ENCODE measurements around the gene ODF2. TPM values are rescaled to one million over a fixed set of nuclear protein-coding genes. Genes with fewer than 3 reads are reported as not detected.

The ODF2 gene
- total and polyA plus RNA-seq, 2 of the 13 experiments (the other 11 are each of a cell fraction or from before 2014, with no cell fraction given): 9.8 to 31.3 TPM

GRCh38 chr9:128420060-128420650 is 35.7 kb upstream of the ODF2 start (continued):
- TF ChIP-seq ZNF883 (CRISPR knock-in tag; IDR thresholded peaks at IDR 0.05; ENCODE audit: not compliant biosample characterization) (peak; percentile 27), NONO (IDR thresholded peaks at IDR 0.05) (no peak), NONO (CRISPR knock-in tag; conservative IDR thresholded peaks at IDR 0.05) (peak; percentile 52; the same call in 1 of the 2 replicates), ZNF512B (CRISPR knock-in tag; IDR thresholded peaks at IDR 0.05; ENCODE audit: borderline replicate concordance) (peak; percentile 73; the same call in 1 of the 2 replicates), PITX1 (CRISPR knock-in tag; IDR thresholded peaks at IDR 0.05) (peak; percentile 22; the same call in 1 of the 2 replicates), REPIN1 (CRISPR knock-in tag; IDR thresholded peaks at IDR 0.05; ENCODE audit: borderline replicate concordance, low read depth) (0 out of 2 replicates have a peak, but pooled peaks have one; percentile 21), ESRRA (CRISPR knock-in tag; IDR thresholded peaks at IDR 0.05; ENCODE audit: low read depth) (no peak), ZSCAN9 (CRISPR knock-in tag; IDR thresholded peaks at IDR 0.05; ENCODE audit: borderline replicate concordance) (0 out of 2 replicates have a peak, but pooled peaks have one; percentile 27), ZNF766 (CRISPR knock-in tag; IDR thresholded peaks at IDR 0.05; ENCODE audit: borderline replicate concordance) (0 out of 2 replicates have a peak, but pooled peaks have one; percentile 44), ZSCAN20 (CRISPR knock-in tag; IDR thresholded peaks at IDR 0.05; ENCODE audit: borderline replicate concordance) (peak; percentile 21; the same call in 1 of the 2 replicates), FOXP4 (CRISPR knock-in tag; IDR thresholded peaks at IDR 0.05) (peak; percentile 11; the same call in 1 of the 2 replicates), KDM2A (CRISPR knock-in tag; IDR thresholded peaks at IDR 0.05; ENCODE audit: borderline replicate concordance, low read depth) (peak; percentile 59; the same call in 1 of the 2 replicates), ZNF777 (CRISPR knock-in tag; IDR thresholded peaks at IDR 0.05) (peak; percentile 65), ZNF549 (CRISPR knock-in tag; IDR thresholded peaks at IDR 0.05) (no peak), GATAD1 (CRISPR knock-in tag; IDR thresholded peaks at IDR 0.05) (peak; percentile 55; the same call in 1 of the 2 replicates), ZNF703 (CRISPR knock-in tag; IDR thresholded peaks at IDR 0.05; ENCODE audit: borderline replicate concordance) (no peak), ARNT2 (CRISPR knock-in tag; IDR thresholded peaks at IDR 0.05; ENCODE audit: low read depth) (no peak), ZNF557 (CRISPR knock-in tag; IDR thresholded peaks at IDR 0.05) (no peak), PLSCR1 (CRISPR knock-in tag; IDR thresholded peaks at IDR 0.05; ENCODE audit: borderline replicate concordance) (no peak), ZBTB7A (CRISPR knock-in tag; IDR thresholded peaks at IDR 0.05) (peak; percentile 84), GATAD2A (CRISPR knock-in tag; IDR thresholded peaks at IDR 0.05) (peak; percentile 74), ZNF772 (CRISPR knock-in tag; IDR thresholded peaks at IDR 0.05) (0 out of 2 replicates have a peak, but pooled peaks have one; percentile 22), E2F2 (CRISPR knock-in tag; IDR thresholded peaks at IDR 0.05; ENCODE audit: borderline replicate concordance) (0 out of 2 replicates have a peak, but pooled peaks have one; percentile 53), HDAC1 (CRISPR knock-in tag; IDR thresholded peaks at IDR 0.05) (peak; percentile 93)

Measured in HepG2 (cell line).